ENCODE results near the gene WDFY2.

- no peak for TF ChIP-seq ELF4 (IDR thresholded peaks at IDR 0.05)
- TF ChIP-seq ARNT (IDR thresholded peaks at IDR 0.05): no peak
- TF ChIP-seq CTBP1 (IDR thresholded peaks at IDR 0.05; ENCODE audit: borderline replicate concordance): no peak
Observed at GRCh38 chr13:51719394-51719793, 135.1 kb downstream of the WDFY2 start.
